ENCODE measurements around the gene BCAP31. TPM values are rescaled to one million over a fixed set of nuclear protein-coding genes. Genes with fewer than 3 reads are reported as not detected.
"Not testable (repeated sequence)": the region's sequence is repeated elsewhere in the genome, so short reads cannot be mapped to it uniquely, and the experiment has no call there.

BCAP31 gene
- total RNA-seq, 4 donors from 2014 or later = 86.6 to 177 (median 102) TPM

- DNase-seq = peak in 1 of 2 donors; percentile 54
- Histone ChIP-seq H3K27me3 (no peaks in the 10 kb centered on the region), H3K4me3 (no peak overlapping the region), H3K36me3 (no peaks in the 10 kb centered on the region), H3K4me1 (no peaks in the 10 kb centered on the region), H3K27ac (peak overlapping the region in 1 of 2 donors; percentile 79), H3K9me3 (no peaks in the 10 kb centered on the region)
- TF ChIP-seq CTCF (IDR thresholded peaks at IDR 0.05) (no peak), POLR2A (IDR thresholded peaks at IDR 0.05) (no peak)
- intact Hi-C loops (cut with DNase I; ENCODE audit: low total_unique reads) = no loop called here
These were observed 38.2 kb downstream of the BCAP31 start for GRCh38 chrX:153685751-153686696.

GRCh38 chrX:153685156-153685536 lies 39.0 kb downstream of the BCAP31 start:
- H3K27ac ChIP-seq = no peak overlapping the region
- TF ChIP-seq POLR2A (IDR thresholded peaks at IDR 0.05) (no peak), CTCF (IDR thresholded peaks at IDR 0.05) (no peak)
- H3K9me3 ChIP-seq = no peaks in the 10 kb centered on the region
- peak in 1 of 2 donors; percentile 14 for DNase-seq
- no peak overlapping the region for H3K4me3 ChIP-seq
- no peaks in the 10 kb centered on the region for H3K36me3 ChIP-seq
- no peaks in the 10 kb centered on the region for H3K4me1 ChIP-seq
- intact Hi-C loops (cut with DNase I; ENCODE audit: low total_unique reads) = no loop called here
- no peaks in the 10 kb centered on the region for H3K27me3 ChIP-seq

- no peaks in the 10 kb centered on the region for H3K9me3 ChIP-seq
- H3K36me3 ChIP-seq = no peaks in the 10 kb centered on the region
- TF ChIP-seq CTCF (IDR thresholded peaks at IDR 0.05) = no peak
- no peak for TF ChIP-seq POLR2A (IDR thresholded peaks at IDR 0.05)
- H3K4me3 ChIP-seq = no peak overlapping the region
- intact Hi-C loops (cut with DNase I; ENCODE audit: low total_unique reads) = no loop called here
- DNase-seq = peak in 1 of 2 donors; percentile 10
- no peaks in the 10 kb centered on the region for H3K27me3 ChIP-seq
- no peaks in the 10 kb centered on the region for H3K4me1 ChIP-seq
- H3K27ac ChIP-seq = no peak overlapping the region
These were observed 39.6 kb downstream of the BCAP31 start for GRCh38 chrX:153684467-153685155.

- DNase-seq = peak in 1 of 2 donors; percentile 3
- H3K4me1 ChIP-seq; intact Hi-C loops (cut with DNase I; ENCODE audit: low total_unique reads); H3K4me3 ChIP-seq; H3K9me3 ChIP-seq; H3K36me3 ChIP-seq; H3K27ac ChIP-seq; H3K27me3 ChIP-seq: not testable (repeated sequence)
These were observed 40.7 kb downstream of the BCAP31 start for GRCh38 chrX:153683486-153683885.

GRCh38 chrX:153681175-153681574 lies 43.0 kb downstream of the BCAP31 start:
- Histone ChIP-seq H3K27me3 (no peaks in the 10 kb centered on the region), H3K4me3 (no peak overlapping the region), H3K27ac (no peak overlapping the region), H3K36me3 (no peaks in the 10 kb centered on the region), H3K9me3 (no peaks in the 10 kb centered on the region), H3K4me1 (no peaks in the 10 kb centered on the region)
- DNase-seq = peak in 1 of 2 donors; percentile 7
- intact Hi-C loops (cut with DNase I; ENCODE audit: low total_unique reads) = no loop called here
- no peak for TF ChIP-seq POLR2A (IDR thresholded peaks at IDR 0.05)
